ENCODE data around the gene CEMP1.

Gene CEMP1

DNA sequence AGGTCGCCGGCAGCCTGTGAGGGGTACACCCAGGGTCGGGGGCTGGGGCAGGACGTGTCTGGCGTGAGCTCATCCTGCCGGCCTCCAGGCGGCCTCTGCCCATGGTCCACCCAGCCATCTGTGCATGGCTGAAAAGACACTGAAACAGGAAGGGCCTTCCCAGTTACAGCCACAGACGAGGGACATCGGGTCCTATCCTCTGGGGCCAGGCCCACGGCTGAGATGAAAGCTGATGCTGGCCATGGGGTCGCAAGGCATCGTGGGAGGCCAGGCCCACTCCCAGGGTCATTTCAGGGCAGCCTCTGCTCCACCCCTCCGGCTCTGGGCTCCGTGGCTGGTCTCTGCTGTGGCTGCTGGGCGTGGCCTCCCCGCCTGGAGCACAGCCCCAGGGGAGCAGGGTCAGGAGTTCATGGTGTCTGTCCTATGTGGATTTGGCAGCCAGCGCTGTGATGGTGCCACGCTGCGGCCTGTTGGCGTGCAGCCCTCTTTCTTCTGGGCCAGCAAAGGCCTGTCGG is 34.0 kb downstream of the CEMP1 start:
- TF ChIP-seq, protein P1, sequence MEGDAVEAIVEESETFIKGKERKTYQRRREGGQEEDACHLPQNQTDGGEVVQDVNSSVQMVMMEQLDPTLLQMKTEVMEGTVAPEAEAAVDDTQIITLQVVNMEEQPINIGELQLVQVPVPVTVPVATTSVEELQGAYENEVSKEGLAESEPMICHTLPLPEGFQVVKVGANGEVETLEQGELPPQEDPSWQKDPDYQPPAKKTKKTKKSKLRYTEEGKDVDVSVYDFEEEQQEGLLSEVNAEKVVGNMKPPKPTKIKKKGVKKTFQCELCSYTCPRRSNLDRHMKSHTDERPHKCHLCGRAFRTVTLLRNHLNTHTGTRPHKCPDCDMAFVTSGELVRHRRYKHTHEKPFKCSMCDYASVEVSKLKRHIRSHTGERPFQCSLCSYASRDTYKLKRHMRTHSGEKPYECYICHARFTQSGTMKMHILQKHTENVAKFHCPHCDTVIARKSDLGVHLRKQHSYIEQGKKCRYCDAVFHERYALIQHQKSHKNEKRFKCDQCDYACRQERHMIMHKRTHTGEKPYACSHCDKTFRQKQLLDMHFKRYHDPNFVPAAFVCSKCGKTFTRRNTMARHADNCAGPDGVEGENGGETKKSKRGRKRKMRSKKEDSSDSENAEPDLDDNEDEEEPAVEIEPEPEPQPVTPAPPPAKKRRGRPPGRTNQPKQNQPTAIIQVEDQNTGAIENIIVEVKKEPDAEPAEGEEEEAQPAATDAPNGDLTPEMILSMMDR (conservative IDR thresholded peaks at IDR 0.05; ENCODE audit: low read depth, low read length) = no peak
- Histone ChIP-seq H3K27me3 (ENCODE audit: insufficient read depth, low read depth) (no peaks in the 10 kb centered on the region), H3K9ac (no peak overlapping the region), H2AFZ (ENCODE audit: low read depth) (no peak overlapping the region), H3K4me3 (IDR thresholded peaks at IDR 0.05; ENCODE audit: insufficient read depth, low read depth, low read length) (no peak overlapping the region), H3K79me2 (ENCODE audit: insufficient read depth, low read depth) (no peaks in the 10 kb centered on the region), H3K4me1 (ENCODE audit: low read depth, poor library complexity, severe bottlenecking) (no peaks in the 10 kb centered on the region), H4K20me1 (ENCODE audit: insufficient read depth) (no peaks in the 10 kb centered on the region), H3K36me3 (ENCODE audit: insufficient read depth) (no peaks in the 10 kb centered on the region), H3K4me2 (no peak overlapping the region), H3K27ac (no peak overlapping the region; the same call in 1 of the 2 replicates)

DNA sequence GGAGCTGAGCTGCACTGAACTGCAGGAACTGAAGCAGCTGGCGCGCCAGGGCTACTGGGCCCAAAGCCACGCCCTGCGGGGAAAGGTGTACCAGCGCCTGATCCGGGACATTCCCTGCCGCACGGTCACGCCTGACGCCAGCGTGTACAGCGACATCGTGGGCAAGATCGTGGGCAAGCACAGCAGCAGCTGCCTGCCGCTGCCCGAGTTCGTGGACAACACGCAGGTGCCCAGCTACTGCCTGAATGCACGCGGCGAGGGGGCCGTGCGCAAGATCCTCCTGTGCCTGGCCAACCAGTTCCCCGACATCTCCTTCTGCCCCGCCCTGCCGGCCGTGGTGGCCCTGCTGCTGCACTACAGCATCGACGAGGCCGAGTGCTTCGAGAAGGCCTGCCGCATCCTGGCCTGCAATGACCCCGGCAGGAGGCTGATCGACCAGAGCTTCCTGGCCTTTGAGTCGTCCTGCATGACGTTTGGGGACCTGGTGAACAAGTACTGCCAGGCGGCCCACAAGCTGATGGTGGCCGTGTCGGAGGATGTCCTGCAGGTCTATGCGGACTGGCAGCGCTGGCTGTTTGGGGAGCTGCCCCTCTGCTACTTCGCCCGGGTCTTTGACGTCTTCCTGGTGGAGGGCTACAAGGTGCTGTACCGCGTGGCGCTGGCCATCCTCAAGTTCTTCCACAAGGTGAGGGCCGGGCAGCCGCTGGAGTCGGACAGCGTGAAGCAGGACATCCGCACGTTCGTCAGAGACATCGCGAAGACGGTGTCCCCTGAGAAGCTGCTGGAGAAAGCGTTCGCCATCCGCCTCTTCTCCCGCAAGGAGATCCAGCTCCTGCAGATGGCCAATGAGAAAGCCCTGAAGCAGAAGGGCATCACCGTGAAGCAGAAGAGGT is 34.7 kb downstream of the CEMP1 start:
- H3K4me3 ChIP-seq (IDR thresholded peaks at IDR 0.05; ENCODE audit: insufficient read depth, low read depth, low read length) = no peak overlapping the region
- H3K9ac ChIP-seq = no peak overlapping the region
- H4K20me1 ChIP-seq (ENCODE audit: insufficient read depth) = no peaks in the 10 kb centered on the region
- TF ChIP-seq, protein P1 (conservative IDR thresholded peaks at IDR 0.05; ENCODE audit: low read depth, low read length) = no peak
- H3K27ac ChIP-seq = no peak overlapping the region
- no peaks in the 10 kb centered on the region for H3K36me3 ChIP-seq (ENCODE audit: insufficient read depth)
- H3K79me2 ChIP-seq (ENCODE audit: insufficient read depth, low read depth) = no peaks in the 10 kb centered on the region
- H3K4me1 ChIP-seq (ENCODE audit: low read depth, poor library complexity, severe bottlenecking) = no peaks in the 10 kb centered on the region
- H2AFZ ChIP-seq (ENCODE audit: low read depth) = no peak overlapping the region
- H3K4me2 ChIP-seq = no peak overlapping the region
- H3K27me3 ChIP-seq (ENCODE audit: insufficient read depth, low read depth) = no peaks in the 10 kb centered on the region

DNA sequence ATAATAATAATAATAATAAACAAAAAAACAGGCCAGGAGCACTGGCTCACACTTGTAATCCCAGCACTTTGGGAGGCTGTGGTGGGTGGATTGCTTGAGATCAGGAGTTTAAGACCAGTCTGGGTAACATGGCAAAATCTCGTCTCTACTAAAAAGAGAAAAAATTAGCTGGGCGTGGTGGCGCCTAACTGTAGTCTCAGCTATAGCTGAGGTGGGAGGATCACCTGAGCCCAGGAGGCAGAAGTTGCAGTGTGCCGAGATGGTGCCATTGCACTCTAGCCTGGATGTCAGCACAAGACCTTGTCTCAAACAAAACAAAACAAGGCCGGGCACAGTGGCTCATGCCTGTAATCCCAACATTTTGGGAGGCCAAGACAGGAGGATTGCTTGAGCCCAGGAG is 36.2 kb downstream of the CEMP1 start:
- Histone ChIP-seq H3K4me2 (no peak overlapping the region), H4K20me1 (ENCODE audit: insufficient read depth) (no peaks in the 10 kb centered on the region), H2AFZ (ENCODE audit: low read depth) (no peak overlapping the region), H3K4me1 (ENCODE audit: low read depth, poor library complexity, severe bottlenecking) (no peaks in the 10 kb centered on the region), H3K4me3 (IDR thresholded peaks at IDR 0.05; ENCODE audit: insufficient read depth, low read depth, low read length) (no peak overlapping the region), H3K27me3 (ENCODE audit: insufficient read depth, low read depth) (no peaks in the 10 kb centered on the region), H3K36me3 (ENCODE audit: insufficient read depth) (no peaks in the 10 kb centered on the region), H3K9ac (no peak overlapping the region), H3K27ac (no peak overlapping the region), H3K79me2 (ENCODE audit: insufficient read depth, low read depth) (no peaks in the 10 kb centered on the region)
- TF ChIP-seq, protein P1 (conservative IDR thresholded peaks at IDR 0.05; ENCODE audit: low read depth, low read length) = no peak

DNA sequence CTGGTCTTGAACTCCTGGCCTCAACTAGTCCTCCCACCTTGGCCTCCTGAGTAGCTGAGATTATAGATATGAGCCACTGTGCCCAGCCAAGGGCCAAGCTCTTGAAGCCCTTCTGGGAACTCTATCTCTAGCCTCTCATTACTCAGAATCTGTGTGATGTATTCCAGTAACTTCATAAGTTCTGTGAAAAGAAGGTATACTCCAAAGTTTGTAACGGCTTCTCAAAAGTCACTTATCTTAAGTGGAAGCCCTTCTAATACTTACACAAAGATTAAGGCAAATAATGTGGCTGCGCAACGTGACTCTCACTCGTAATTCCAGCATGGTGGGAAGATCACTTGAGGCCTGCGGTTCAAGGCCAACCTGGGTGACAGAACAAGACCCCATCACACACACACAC is 36.6 kb downstream of the CEMP1 start:
- TF ChIP-seq, protein P1 (conservative IDR thresholded peaks at IDR 0.05; ENCODE audit: low read depth, low read length) = no peak
- H3K4me3 ChIP-seq (IDR thresholded peaks at IDR 0.05; ENCODE audit: insufficient read depth, low read depth, low read length) = no peak overlapping the region
- H3K36me3 ChIP-seq (ENCODE audit: insufficient read depth) = no peaks in the 10 kb centered on the region
- no peaks in the 10 kb centered on the region for H3K79me2 ChIP-seq (ENCODE audit: insufficient read depth, low read depth)
- no peak overlapping the region for H3K27ac ChIP-seq
- no peak overlapping the region for H3K4me2 ChIP-seq
- no peaks in the 10 kb centered on the region for H3K4me1 ChIP-seq (ENCODE audit: low read depth, poor library complexity, severe bottlenecking)
- no peak overlapping the region for H3K9ac ChIP-seq
- H3K27me3 ChIP-seq (ENCODE audit: insufficient read depth, low read depth) = no peaks in the 10 kb centered on the region
- H2AFZ ChIP-seq (ENCODE audit: low read depth) = no peak overlapping the region
- no peaks in the 10 kb centered on the region for H4K20me1 ChIP-seq (ENCODE audit: insufficient read depth)

Data from KMS-11 (cell line).